ENCODE data around the gene TEX19.

TEX19 gene

GRCh38 chr17:82388223-82388921 lies 29.3 kb downstream of the TEX19 start:
- Histone ChIP-seq H3K4me3 (ENCODE audit: extremely low read depth, insufficient read depth, low read length, poor library complexity, severe bottlenecking) (no peak overlapping the region), H3K36me3 (ENCODE audit: control insufficient read depth, insufficient read depth, low read length) (no peaks in the 10 kb centered on the region), H3K27ac (ENCODE audit: low read depth, low read length, severe bottlenecking) (no peak overlapping the region), H3K4me1 (ENCODE audit: control insufficient read depth, insufficient read depth, low read length, poor library complexity, severe bottlenecking) (peaks cover 11% of the 10 kb centered on the region), H3K9me3 (ENCODE audit: control insufficient read depth, low read length) (no peaks in the 10 kb centered on the region)
- 86 to 92% methylated on average over 17 to 23 of the region's 34 CpGs for WGBS, 2 experiments (ENCODE audit: insufficient coverage in 2 of 2)

GRCh38 chr17:82388922-82389283 lies 29.9 kb downstream of the TEX19 start:
- H3K4me3 ChIP-seq (ENCODE audit: extremely low read depth, insufficient read depth, low read length, poor library complexity, severe bottlenecking) = no peak overlapping the region
- H3K9me3 ChIP-seq (ENCODE audit: control insufficient read depth, low read length) = no peaks in the 10 kb centered on the region
- peaks cover 11% of the 10 kb centered on the region for H3K4me1 ChIP-seq (ENCODE audit: control insufficient read depth, insufficient read depth, low read length, poor library complexity, severe bottlenecking)
- H3K27ac ChIP-seq (ENCODE audit: low read depth, low read length, severe bottlenecking) = no peak overlapping the region
- no peaks in the 10 kb centered on the region for H3K36me3 ChIP-seq (ENCODE audit: control insufficient read depth, insufficient read depth, low read length)
- WGBS, 2 experiments (ENCODE audit: insufficient coverage in 2 of 2) = 90 to 96% methylated on average over 14 to 18 of the region's 21 CpGs

GRCh38 chr17:82389379-82389778 lies 30.3 kb downstream of the TEX19 start:
- peaks cover 11% of the 10 kb centered on the region for H3K4me1 ChIP-seq (ENCODE audit: control insufficient read depth, insufficient read depth, low read length, poor library complexity, severe bottlenecking)
- H3K36me3 ChIP-seq (ENCODE audit: control insufficient read depth, insufficient read depth, low read length) = peaks cover under 1% of the 10 kb centered on the region
- WGBS, 2 experiments (ENCODE audit: insufficient coverage in 2 of 2) = 93% methylated on average over 10 of the region's 10 CpGs
- no peak overlapping the region for H3K27ac ChIP-seq (ENCODE audit: low read depth, low read length, severe bottlenecking)
- no peaks in the 10 kb centered on the region for H3K9me3 ChIP-seq (ENCODE audit: control insufficient read depth, low read length)
- H3K4me3 ChIP-seq (ENCODE audit: extremely low read depth, insufficient read depth, low read length, poor library complexity, severe bottlenecking) = no peak overlapping the region

GRCh38 chr17:82390015-82390859 lies 31.2 kb downstream of the TEX19 start:
- Histone ChIP-seq H3K9me3 (ENCODE audit: control insufficient read depth, low read length) (no peaks in the 10 kb centered on the region), H3K36me3 (ENCODE audit: control insufficient read depth, insufficient read depth, low read length) (peaks cover 2% of the 10 kb centered on the region), H3K27ac (ENCODE audit: low read depth, low read length, severe bottlenecking) (no peak overlapping the region), H3K4me3 (ENCODE audit: extremely low read depth, insufficient read depth, low read length, poor library complexity, severe bottlenecking) (no peak overlapping the region), H3K4me1 (ENCODE audit: control insufficient read depth, insufficient read depth, low read length, poor library complexity, severe bottlenecking) (peaks cover 7% of the 10 kb centered on the region)
- 93 to 94% methylated on average over 22 to 27 of the region's 34 CpGs for WGBS, 2 experiments (ENCODE audit: insufficient coverage in 2 of 2)

- WGBS, 2 experiments (ENCODE audit: insufficient coverage in 2 of 2) = 92% methylated on average over 6 of the region's 13 CpGs; no CpG with 5 or more reads in 1 of the 2 experiments
- Histone ChIP-seq H3K4me3 (ENCODE audit: extremely low read depth, insufficient read depth, low read length, poor library complexity, severe bottlenecking) (no peak overlapping the region), H3K4me1 (ENCODE audit: control insufficient read depth, insufficient read depth, low read length, poor library complexity, severe bottlenecking) (peaks cover 2% of the 10 kb centered on the region), H3K36me3 (ENCODE audit: control insufficient read depth, insufficient read depth, low read length) (peaks cover 2% of the 10 kb centered on the region), H3K27ac (ENCODE audit: low read depth, low read length, severe bottlenecking) (no peak overlapping the region), H3K9me3 (ENCODE audit: control insufficient read depth, low read length) (no peaks in the 10 kb centered on the region)
These were observed 31.9 kb downstream of the TEX19 start for GRCh38 chr17:82390860-82391435.

- Histone ChIP-seq H3K9me3 (ENCODE audit: control insufficient read depth, low read length) (no peaks in the 10 kb centered on the region), H3K36me3 (ENCODE audit: control insufficient read depth, insufficient read depth, low read length) (peaks cover 2% of the 10 kb centered on the region), H3K4me1 (ENCODE audit: control insufficient read depth, insufficient read depth, low read length, poor library complexity, severe bottlenecking) (no peaks in the 10 kb centered on the region), H3K27ac (ENCODE audit: low read depth, low read length, severe bottlenecking) (no peak overlapping the region), H3K4me3 (ENCODE audit: extremely low read depth, insufficient read depth, low read length, poor library complexity, severe bottlenecking) (no peak overlapping the region)
- 92 to 98% methylated on average over 18 to 23 of the region's 23 CpGs for WGBS, 2 experiments (ENCODE audit: insufficient coverage in 2 of 2)
These were observed 32.5 kb downstream of the TEX19 start for GRCh38 chr17:82391496-82392066.

GRCh38 chr17:82392209-82392920 lies 33.3 kb downstream of the TEX19 start:
- peaks cover 2% of the 10 kb centered on the region for H3K36me3 ChIP-seq (ENCODE audit: control insufficient read depth, insufficient read depth, low read length)
- H3K9me3 ChIP-seq (ENCODE audit: control insufficient read depth, low read length) = no peaks in the 10 kb centered on the region
- 93 to 96% methylated on average over 23 to 24 of the region's 28 CpGs for WGBS, 2 experiments (ENCODE audit: insufficient coverage in 2 of 2)
- H3K4me3 ChIP-seq (ENCODE audit: extremely low read depth, insufficient read depth, low read length, poor library complexity, severe bottlenecking) = no peak overlapping the region
- no peak overlapping the region for H3K27ac ChIP-seq (ENCODE audit: low read depth, low read length, severe bottlenecking)
- no peaks in the 10 kb centered on the region for H3K4me1 ChIP-seq (ENCODE audit: control insufficient read depth, insufficient read depth, low read length, poor library complexity, severe bottlenecking)

GRCh38 chr17:82392941-82393340 lies 33.9 kb downstream of the TEX19 start:
- 90 to 95% methylated on average over 15 of the region's 15 CpGs for WGBS, 2 experiments (ENCODE audit: insufficient coverage in 2 of 2)
- no peak overlapping the region for H3K4me3 ChIP-seq (ENCODE audit: extremely low read depth, insufficient read depth, low read length, poor library complexity, severe bottlenecking)
- H3K36me3 ChIP-seq (ENCODE audit: control insufficient read depth, insufficient read depth, low read length) = peaks cover 2% of the 10 kb centered on the region
- H3K9me3 ChIP-seq (ENCODE audit: control insufficient read depth, low read length) = no peaks in the 10 kb centered on the region
- no peak overlapping the region for H3K27ac ChIP-seq (ENCODE audit: low read depth, low read length, severe bottlenecking)
- H3K4me1 ChIP-seq (ENCODE audit: control insufficient read depth, insufficient read depth, low read length, poor library complexity, severe bottlenecking) = no peaks in the 10 kb centered on the region

- Histone ChIP-seq H3K9me3 (ENCODE audit: control insufficient read depth, low read length) (no peaks in the 10 kb centered on the region), H3K4me3 (ENCODE audit: extremely low read depth, insufficient read depth, low read length, poor library complexity, severe bottlenecking) (no peak overlapping the region), H3K36me3 (ENCODE audit: control insufficient read depth, insufficient read depth, low read length) (peaks cover 2% of the 10 kb centered on the region), H3K4me1 (ENCODE audit: control insufficient read depth, insufficient read depth, low read length, poor library complexity, severe bottlenecking) (no peaks in the 10 kb centered on the region), H3K27ac (ENCODE audit: low read depth, low read length, severe bottlenecking) (no peak overlapping the region)
- WGBS, 2 experiments (ENCODE audit: insufficient coverage in 2 of 2) = 96 to 98% methylated on average over 9 to 10 of the region's 12 CpGs
These were observed 35.2 kb downstream of the TEX19 start for GRCh38 chr17:82394278-82394677.
